ENCODE measurements around the gene SLC39A10. TPM values are rescaled to one million over a fixed set of nuclear protein-coding genes. Genes with fewer than 3 reads are reported as not detected.

SLC39A10 gene
- total and polyA plus RNA-seq, 9 of the 15 experiments (the other 6 are each of a cell fraction or from before 2014, with no cell fraction given), result 12.5 to 40.1 (median 23.1) TPM

- in situ Hi-C loops (cut with MboI) (no loop called here), intact Hi-C loops (cut with micrococcal nuclease) (no loop called here)
- Histone ChIP-seq H3K9ac (ENCODE audit: insufficient read depth in 1 of 2, low read depth in 2 of 2, low read length in 2 of 2) (no peak overlapping the region), H2AFZ (ENCODE audit: low read depth, low read length) (no peak overlapping the region), H3K9me1 (ENCODE audit: control insufficient read depth, insufficient read depth, low read length) (no peaks in the 10 kb centered on the region), H3K4me1 (replicated peaks in 1 of 2; ENCODE audit: control insufficient read depth in 2 of 2, insufficient read depth in 2 of 2, low read length in 2 of 2) (peaks cover 0 to 6% of the 10 kb centered on the region in 2 experiments; a peak in 3 of 5 replicates), H3K9me3 (replicated peaks; ENCODE audit: control insufficient read depth, insufficient read depth, low read depth, low read length) (peaks cover 3% of the 10 kb centered on the region; the same call in 1 of the 2 replicates), H3K4me3 (no peak overlapping the region), H3K27me3 (ENCODE audit: control insufficient read depth in 2 of 2, insufficient read depth in 2 of 2, low read length in 2 of 2) (no peaks in the 10 kb centered on the region), H3K36me3 (ENCODE audit: control insufficient read depth, insufficient read depth, low read length) (no peaks in the 10 kb centered on the region), H3K27ac (ENCODE audit: extremely low read depth, low read depth, low read length) (peak overlapping the region; percentile 62; the same call in 1 of the 3 replicates), H3K4me2 (ENCODE audit: insufficient read depth, low read length) (no peak overlapping the region), H3K79me2 (ENCODE audit: control insufficient read depth, insufficient read depth, low read length) (peaks cover 44% of the 10 kb centered on the region), H4K20me1 (replicated peaks; ENCODE audit: control insufficient read depth, insufficient read depth, low read length) (no peaks in the 10 kb centered on the region)
- DNase-seq (ENCODE audit: extremely low read depth in 1 of 4, low spot score in 3 of 4), result peak in 1 of 4 experiments; percentile 11
- no TSS peak for BruUV-seq (replicated peaks)
- ATAC-seq, result peak; percentile 44
- 92% methylated on average over 5 of the region's 7 CpGs for WGBS (ENCODE audit: insufficient coverage, low coverage, missing lambda C conversion rate)
- POLR2A ChIA-PET, result no interaction called here
- TF ChIP-seq, protein P1, sequence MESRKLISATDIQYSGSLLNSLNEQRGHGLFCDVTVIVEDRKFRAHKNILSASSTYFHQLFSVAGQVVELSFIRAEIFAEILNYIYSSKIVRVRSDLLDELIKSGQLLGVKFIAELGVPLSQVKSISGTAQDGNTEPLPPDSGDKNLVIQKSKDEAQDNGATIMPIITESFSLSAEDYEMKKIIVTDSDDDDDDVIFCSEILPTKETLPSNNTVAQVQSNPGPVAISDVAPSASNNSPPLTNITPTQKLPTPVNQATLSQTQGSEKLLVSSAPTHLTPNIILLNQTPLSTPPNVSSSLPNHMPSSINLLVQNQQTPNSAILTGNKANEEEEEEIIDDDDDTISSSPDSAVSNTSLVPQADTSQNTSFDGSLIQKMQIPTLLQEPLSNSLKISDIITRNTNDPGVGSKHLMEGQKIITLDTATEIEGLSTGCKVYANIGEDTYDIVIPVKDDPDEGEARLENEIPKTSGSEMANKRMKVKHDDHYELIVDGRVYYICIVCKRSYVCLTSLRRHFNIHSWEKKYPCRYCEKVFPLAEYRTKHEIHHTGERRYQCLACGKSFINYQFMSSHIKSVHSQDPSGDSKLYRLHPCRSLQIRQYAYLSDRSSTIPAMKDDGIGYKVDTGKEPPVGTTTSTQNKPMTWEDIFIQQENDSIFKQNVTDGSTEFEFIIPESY (CRISPR knock-in tag; IDR thresholded peaks at IDR 0.05), result peak; percentile 95
- TF ChIP-seq, protein P2, sequence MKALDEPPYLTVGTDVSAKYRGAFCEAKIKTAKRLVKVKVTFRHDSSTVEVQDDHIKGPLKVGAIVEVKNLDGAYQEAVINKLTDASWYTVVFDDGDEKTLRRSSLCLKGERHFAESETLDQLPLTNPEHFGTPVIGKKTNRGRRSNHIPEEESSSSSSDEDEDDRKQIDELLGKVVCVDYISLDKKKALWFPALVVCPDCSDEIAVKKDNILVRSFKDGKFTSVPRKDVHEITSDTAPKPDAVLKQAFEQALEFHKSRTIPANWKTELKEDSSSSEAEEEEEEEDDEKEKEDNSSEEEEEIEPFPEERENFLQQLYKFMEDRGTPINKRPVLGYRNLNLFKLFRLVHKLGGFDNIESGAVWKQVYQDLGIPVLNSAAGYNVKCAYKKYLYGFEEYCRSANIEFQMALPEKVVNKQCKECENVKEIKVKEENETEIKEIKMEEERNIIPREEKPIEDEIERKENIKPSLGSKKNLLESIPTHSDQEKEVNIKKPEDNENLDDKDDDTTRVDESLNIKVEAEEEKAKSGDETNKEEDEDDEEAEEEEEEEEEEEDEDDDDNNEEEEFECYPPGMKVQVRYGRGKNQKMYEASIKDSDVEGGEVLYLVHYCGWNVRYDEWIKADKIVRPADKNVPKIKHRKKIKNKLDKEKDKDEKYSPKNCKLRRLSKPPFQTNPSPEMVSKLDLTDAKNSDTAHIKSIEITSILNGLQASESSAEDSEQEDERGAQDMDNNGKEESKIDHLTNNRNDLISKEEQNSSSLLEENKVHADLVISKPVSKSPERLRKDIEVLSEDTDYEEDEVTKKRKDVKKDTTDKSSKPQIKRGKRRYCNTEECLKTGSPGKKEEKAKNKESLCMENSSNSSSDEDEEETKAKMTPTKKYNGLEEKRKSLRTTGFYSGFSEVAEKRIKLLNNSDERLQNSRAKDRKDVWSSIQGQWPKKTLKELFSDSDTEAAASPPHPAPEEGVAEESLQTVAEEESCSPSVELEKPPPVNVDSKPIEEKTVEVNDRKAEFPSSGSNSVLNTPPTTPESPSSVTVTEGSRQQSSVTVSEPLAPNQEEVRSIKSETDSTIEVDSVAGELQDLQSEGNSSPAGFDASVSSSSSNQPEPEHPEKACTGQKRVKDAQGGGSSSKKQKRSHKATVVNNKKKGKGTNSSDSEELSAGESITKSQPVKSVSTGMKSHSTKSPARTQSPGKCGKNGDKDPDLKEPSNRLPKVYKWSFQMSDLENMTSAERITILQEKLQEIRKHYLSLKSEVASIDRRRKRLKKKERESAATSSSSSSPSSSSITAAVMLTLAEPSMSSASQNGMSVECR (CRISPR knock-in tag; IDR thresholded peaks at IDR 0.05), result no peak
- TF ChIP-seq NFIC (IDR thresholded peaks at IDR 0.05), result peak; percentile 92
- TF ChIP-seq, protein P3, sequence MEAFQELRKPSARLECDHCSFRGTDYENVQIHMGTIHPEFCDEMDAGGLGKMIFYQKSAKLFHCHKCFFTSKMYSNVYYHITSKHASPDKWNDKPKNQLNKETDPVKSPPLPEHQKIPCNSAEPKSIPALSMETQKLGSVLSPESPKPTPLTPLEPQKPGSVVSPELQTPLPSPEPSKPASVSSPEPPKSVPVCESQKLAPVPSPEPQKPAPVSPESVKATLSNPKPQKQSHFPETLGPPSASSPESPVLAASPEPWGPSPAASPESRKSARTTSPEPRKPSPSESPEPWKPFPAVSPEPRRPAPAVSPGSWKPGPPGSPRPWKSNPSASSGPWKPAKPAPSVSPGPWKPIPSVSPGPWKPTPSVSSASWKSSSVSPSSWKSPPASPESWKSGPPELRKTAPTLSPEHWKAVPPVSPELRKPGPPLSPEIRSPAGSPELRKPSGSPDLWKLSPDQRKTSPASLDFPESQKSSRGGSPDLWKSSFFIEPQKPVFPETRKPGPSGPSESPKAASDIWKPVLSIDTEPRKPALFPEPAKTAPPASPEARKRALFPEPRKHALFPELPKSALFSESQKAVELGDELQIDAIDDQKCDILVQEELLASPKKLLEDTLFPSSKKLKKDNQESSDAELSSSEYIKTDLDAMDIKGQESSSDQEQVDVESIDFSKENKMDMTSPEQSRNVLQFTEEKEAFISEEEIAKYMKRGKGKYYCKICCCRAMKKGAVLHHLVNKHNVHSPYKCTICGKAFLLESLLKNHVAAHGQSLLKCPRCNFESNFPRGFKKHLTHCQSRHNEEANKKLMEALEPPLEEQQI (IDR thresholded peaks at IDR 0.05), result 0 out of 2 replicates have a peak, but pooled peaks have one; percentile 7
- CTCF ChIA-PET (ENCODE audit: low intra/inter-chr PET ratio), result no interaction called here
- no peak for FAIRE-seq
These were observed 37.5 kb downstream of the SLC39A10 start for GRCh38 chr2:195694553-195694952.

Measured in K562 (cell line).